HepG2 (cell line): ENCODE measurements around the gene KCNJ14. TPM values are rescaled to one million over a fixed set of nuclear protein-coding genes. Genes with fewer than 3 reads are reported as not detected.

Experiments used
- ATAC-seq: fragments of 200-7000 bp; cut with Tn5 transposase; 3 replicates; pipeline ENCODE4 v1.9.1; 2020; ENCODE audit warnings: mild to moderate bottlenecking, moderate library complexity
- BruUV-seq: library from RNA; stranded (reverse); fragments of 400-500 nt; replicated peaks from 2 replicates; lab custom pipeline; 2021; lab: Mats Ljungman, UMichigan
- CTCF ChIA-PET: fragments of 300-600 bp; formaldehyde crosslinking; extraction: SDS; loops from one replicate; lab custom pipeline; 2021; ENCODE audit warnings: low total read pairs, inconsistent platforms, low intra/inter-chr PET ratio; lab: Yijun Ruan, JAX
- POLR2A ChIA-PET: fragments of 350-600 bp; sonication (Branson Sonifier 250); formaldehyde crosslinking; loops from one replicate; lab custom pipeline; 2020; ENCODE audit warnings: antibody characterized with exemption, inconsistent platforms; lab: Yijun Ruan, JAX
- DNase-seq: peaks from one replicate; pipeline ENCODE4 v3.0.0-alpha.2; 2015; ENCODE audit warnings: low spot score
- FAIRE-seq: peaks from 3 replicates; lab custom pipeline; 2011; peaks lifted over from hg19 to GRCh38; lab: Jason Lieb, UNC
- H2AFZ ChIP-seq: one replicate; pipeline ENCODE4 v1.6.1; 2011; ENCODE audit warnings: low read length, inconsistent platforms
- H3K27ac ChIP-seq: fragments of 300-600 bp; 3 replicates; pipeline ENCODE4 v1.8.0; 2011; ENCODE audit warnings: mixed run types, mild to moderate bottlenecking, mixed read lengths, low read length, inconsistent platforms; ENCODE audit not compliant: insufficient read depth; ENCODE audit errors: extremely low read length
- H3K27me3 ChIP-seq, 2 experiments: fragments of 200-600 bp in 1 of 2; 2 replicates in 1 of 2; 3 replicates in 1 of 2; pipeline versions ENCODE4 v1.6.0 to v1.8.0; 2011; ENCODE audit warnings: low read length in 2 of 2, mild to moderate bottlenecking in 2 of 2, moderate library complexity in 2 of 2, inconsistent platforms in 1 of 2; ENCODE audit not compliant: insufficient read depth in 2 of 2, control insufficient read depth in 1 of 2
- H3K36me3 ChIP-seq, 2 experiments: fragments of 200-600 bp in 1 of 2; replicated peaks in 1 of 2; 2 replicates in 1 of 2; 3 replicates in 1 of 2; pipeline versions ENCODE4 v1.5.1 to v1.8.0; 2011; ENCODE audit warnings: low read length in 2 of 2, inconsistent platforms in 1 of 2; ENCODE audit not compliant: insufficient read depth in 2 of 2, control insufficient read depth in 1 of 2
- H3K4me1 ChIP-seq: 2 replicates; pipeline ENCODE4 v1.5.1; 2012; ENCODE audit warnings: low read length, inconsistent platforms; ENCODE audit not compliant: insufficient read depth
- H3K4me2 ChIP-seq: 2 replicates; pipeline ENCODE4 v1.6.0; 2011; ENCODE audit warnings: low read depth, low read length, inconsistent platforms
- H3K4me3 ChIP-seq, 3 experiments: fragments of 200-600 bp in 1 of 3; sonication (generic), shearing (Covaris generic) in 1 of 3; replicated peaks in 1 of 3; 2 replicates each; pipeline ENCODE4 v1.5.1; 2011 to 2016; ENCODE audit warnings: low read length in 3 of 3, inconsistent platforms in 2 of 3, low read depth in 2 of 3, mild to moderate bottlenecking in 2 of 3, control low read depth in 1 of 3, mixed read lengths in 1 of 3; ENCODE audit not compliant: insufficient read depth in 1 of 3
- H3K79me2 ChIP-seq: one replicate; pipeline ENCODE4 v1.6.1; 2011; ENCODE audit warnings: low read length, inconsistent platforms; ENCODE audit not compliant: insufficient read depth
- H3K9ac ChIP-seq: 2 replicates; pipeline ENCODE4 v1.6.0; 2011; ENCODE audit warnings: mild to moderate bottlenecking, low read depth, low read length, inconsistent platforms; ENCODE audit not compliant: insufficient read depth
- H3K9me3 ChIP-seq: 2 replicates; pipeline ENCODE4 v1.5.1; 2012; ENCODE audit warnings: mild to moderate bottlenecking, low read length
- H4K20me1 ChIP-seq: 2 replicates; pipeline ENCODE4 v1.6.0; 2011; ENCODE audit warnings: inconsistent platforms, mild to moderate bottlenecking, low read length, moderate library complexity; ENCODE audit not compliant: insufficient read depth
- ATF7-NPFF ChIP-seq: sonication (generic); formaldehyde crosslinking; IDR thresholded peaks from 2 replicates; pipeline ENCODE4 v1.8.1; 2023; ENCODE audit warnings: mild to moderate bottlenecking, low read depth, missing genetic modification reagents, moderate library complexity
- GABPB1 ChIP-seq: IDR thresholded peaks from 2 replicates; pipeline ENCODE4 v1.6.1; 2016; ENCODE audit warnings: mild to moderate bottlenecking, missing genetic modification reagents, moderate library complexity, missing compliant biosample characterization
- PATZ1 ChIP-seq: sonication (generic); formaldehyde crosslinking; IDR thresholded peaks from 2 replicates; pipeline ENCODE4 v1.4.0; 2020; ENCODE audit warnings: missing genetic modification reagents
- PRMT3 ChIP-seq: sonication (generic); formaldehyde crosslinking; IDR thresholded peaks from 2 replicates; pipeline ENCODE4 v1.8.1; 2022; ENCODE audit warnings: low read depth, mild to moderate bottlenecking, moderate library complexity, missing genetic modification reagents, borderline replicate concordance
- SAP130 ChIP-seq: IDR thresholded peaks from 2 replicates; pipeline ENCODE4 v1.6.1; 2016; ENCODE audit warnings: low read depth
- ZFY ChIP-seq: sonication (generic); formaldehyde crosslinking; IDR thresholded peaks from 2 replicates; pipeline ENCODE4 v1.4.0; 2020; ENCODE audit warnings: missing genetic modification reagents
- ZNF563 ChIP-seq: sonication (generic); formaldehyde crosslinking; IDR thresholded peaks from 2 replicates; pipeline ENCODE4 v1.8.0; 2022; ENCODE audit warnings: mild to moderate bottlenecking, moderate library complexity, missing genetic modification reagents
- ZNF687 ChIP-seq: sonication (generic); formaldehyde crosslinking; IDR thresholded peaks from 2 replicates; pipeline ENCODE4 v1.5.1; 2020; ENCODE audit warnings: mild to moderate bottlenecking, missing genetic modification reagents, moderate library complexity
- ZNF709 ChIP-seq: sonication (generic); formaldehyde crosslinking; IDR thresholded peaks from 2 replicates; pipeline ENCODE4 v1.5.0; 2020; ENCODE audit warnings: mild to moderate bottlenecking, missing genetic modification reagents
- ZNF768 ChIP-seq: sonication (generic); formaldehyde crosslinking; IDR thresholded peaks from 2 replicates; pipeline ENCODE4 v1.4.0; 2020; ENCODE audit warnings: missing genetic modification reagents
- ZNF777 ChIP-seq: sonication (generic); formaldehyde crosslinking; IDR thresholded peaks from 2 replicates; pipeline ENCODE4 v1.4.0; 2020; ENCODE audit warnings: missing genetic modification reagents
- ZXDC ChIP-seq: sonication (generic); formaldehyde crosslinking; IDR thresholded peaks from 2 replicates; pipeline ENCODE4 v1.5.0; 2020; ENCODE audit warnings: mild to moderate bottlenecking, missing genetic modification reagents
- WGBS: methylation state at CpG from one replicate; pipeline ENCODE4 v1.1.6; 2017; ENCODE audit warnings: low lambda C conversion rate; 5-methylcytosine and 5-hydroxymethylcytosine counted together
- in situ Hi-C: cut with HindIII; loops from 2 replicates; pipeline ENCODE4 v1.10.0; 2017; ENCODE audit warnings: low pct_unique_long_range_greater_than_20kb; ENCODE audit not compliant: extremely low pct_ligation_motif_present
- intact Hi-C: fragments of 100-400 bp; cut with micrococcal nuclease; formaldehyde crosslinking; loops from one replicate; pipeline ENCODE4 v1.10.0; 2022; ENCODE audit not compliant: unreplicated experiment
- polyA plus RNA-seq, 8 experiments: library from polyadenylated mRNA; depleted of rRNA in 3 of 8; stranded (reverse) in 7 of 8; unstranded in 1 of 8; fragments of >200 nt; fragmentation: Illumina TruSeq in 4 of 8; extraction: Trizol in 4 of 8; gene quantifications; 2 replicates each; pipeline versions ENCODE4 v1.2.1 to v1.2.3, GENCODE V29; 2011 to 2016; ENCODE audit warnings: low read depth in 4 of 8, missing spikeins in 1 of 8, mixed read lengths in 1 of 8; ENCODE audit not compliant: insufficient read depth in 1 of 8
- total RNA-seq, 5 experiments: library from RNA; depleted of rRNA; stranded (reverse); fragments of >200 nt; fragmentation: Illumina TruSeq; extraction: Trizol; gene quantifications; 2 replicates each; pipeline ENCODE4 v1.2.3, GENCODE V29; 2016; ENCODE audit warnings: low read depth in 1 of 5

Gene KCNJ14
- total and polyA plus RNA-seq, 2 of the 13 experiments (the other 11 are each of a cell fraction or from before 2014, with no cell fraction given), result 0.20 to 0.51 TPM

- peak overlapping the region; percentile 90; the same call in 1 of the 2 replicates for H3K9ac ChIP-seq
- H4K20me1 ChIP-seq, result no peaks in the 10 kb centered on the region
- H3K27ac ChIP-seq, result no peak overlapping the region
- H3K9me3 ChIP-seq, result no peaks in the 10 kb centered on the region
- intact Hi-C loops (loop anchor here (10.0 kb wide), 1 partner anchor 89 kb away; no protein-coding TSS in a partner anchor), in situ Hi-C loops (no loop called here)
- FAIRE-seq (no peak), DNase-seq (no peak)
- peaks cover 17% of the 10 kb centered on the region for H3K79me2 ChIP-seq
- 71% methylated on average over 20 of the region's 45 CpGs for WGBS
- POLR2A ChIA-PET, result interaction anchor here (0.6 kb wide), 1 partner anchor 89 kb away, joined by 3 read pairs; no protein-coding TSS in a partner anchor
- H2AFZ ChIP-seq, result no peak overlapping the region
- H3K27me3 ChIP-seq, result no peaks in the 10 kb centered on the region; a peak in 1 of 5 replicates
- no TSS peak for BruUV-seq
- peak overlapping the region; percentile 96 for H3K4me2 ChIP-seq
- TF ChIP-seq SAP130 (no peak), ZNF777 (CRISPR knock-in tag) (peak; percentile 42; the same call in 1 of the 2 replicates), PATZ1 (CRISPR knock-in tag) (peak; percentile 8; the same call in 1 of the 2 replicates), ZNF563 (CRISPR knock-in tag) (peak; percentile 68; the same call in 1 of the 2 replicates), ZNF687 (CRISPR knock-in tag) (peak; percentile 28; the same call in 1 of the 2 replicates), ATF7-NPFF (CRISPR knock-in tag) (0 out of 2 replicates have a peak, but pooled peaks have one; percentile 49), ZNF768 (0 out of 2 replicates have a peak, but pooled peaks have one; percentile 16), PRMT3 (no peak), ZNF709 (CRISPR knock-in tag) (0 out of 2 replicates have a peak, but pooled peaks have one; percentile 3), GABPB1 (CRISPR knock-in tag) (peak; percentile 41; the same call in 1 of the 2 replicates), ZXDC (CRISPR knock-in tag) (no peak), ZFY (CRISPR knock-in tag) (0 out of 2 replicates have a peak, but pooled peaks have one; percentile 4)
- TF ChIP-seq, all 625 proteins: peak for 9
- Histone ChIP-seq H3K4me3 (peak overlapping the region; percentile 77 to 95 (median 80); a peak in 5 of 6 replicates), H3K36me3 (peaks cover 1 to 15% of the 10 kb centered on the region in 2 experiments; a peak in 4 of 5 replicates), H3K4me1 (peaks cover 22% of the 10 kb centered on the region)
- ATAC-seq, result no peak
- CTCF ChIA-PET, result no interaction called here
These were observed 11.6 kb upstream of the KCNJ14 start for GRCh38 chr19:48443731-48444128.
